NB4 (cell line): ENCODE results near the gene FRMD4B.

ENCODE experiments used
- DNase-seq: peaks from one replicate; pipeline ENCODE4 v3.0.0; 2010; ENCODE audit warnings: low read depth
- H3K4me3 ChIP-seq: one replicate; pipeline ENCODE4 v1.5.1; 2011; ENCODE audit warnings: mild to moderate bottlenecking, low read depth, low read length, moderate library complexity
- MYC ChIP-seq: IDR thresholded peaks from 2 replicates; pipeline ENCODE4 v1.6.1; 2011; ENCODE audit warnings: low read depth, low read length
- POLR2A ChIP-seq: IDR thresholded peaks from 2 replicates; pipeline ENCODE4 v1.6.1; 2011; ENCODE audit warnings: mild to moderate bottlenecking; ENCODE audit not compliant: insufficient read length; ENCODE audit errors: extremely low read depth
- TF ChIP-seq, protein P1 (sequence below): IDR thresholded peaks from 2 replicates; pipeline ENCODE4 v1.6.1; 2011; ENCODE audit warnings: low read depth, low read length
- TF ChIP-seq, protein P2 (sequence below): IDR thresholded peaks from one replicate; pipeline ENCODE4 v1.5.1; 2012; ENCODE audit warnings: low read depth, low read length

FRMD4B gene

GRCh38 chr3:69219101-69219708 is 166.7 kb downstream of the FRMD4B start:
- TF ChIP-seq MYC = no peak
- TF ChIP-seq, protein P1, sequence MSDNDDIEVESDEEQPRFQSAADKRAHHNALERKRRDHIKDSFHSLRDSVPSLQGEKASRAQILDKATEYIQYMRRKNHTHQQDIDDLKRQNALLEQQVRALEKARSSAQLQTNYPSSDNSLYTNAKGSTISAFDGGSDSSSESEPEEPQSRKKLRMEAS = no peak
- TF ChIP-seq POLR2A = no peak
- TF ChIP-seq, protein P2, sequence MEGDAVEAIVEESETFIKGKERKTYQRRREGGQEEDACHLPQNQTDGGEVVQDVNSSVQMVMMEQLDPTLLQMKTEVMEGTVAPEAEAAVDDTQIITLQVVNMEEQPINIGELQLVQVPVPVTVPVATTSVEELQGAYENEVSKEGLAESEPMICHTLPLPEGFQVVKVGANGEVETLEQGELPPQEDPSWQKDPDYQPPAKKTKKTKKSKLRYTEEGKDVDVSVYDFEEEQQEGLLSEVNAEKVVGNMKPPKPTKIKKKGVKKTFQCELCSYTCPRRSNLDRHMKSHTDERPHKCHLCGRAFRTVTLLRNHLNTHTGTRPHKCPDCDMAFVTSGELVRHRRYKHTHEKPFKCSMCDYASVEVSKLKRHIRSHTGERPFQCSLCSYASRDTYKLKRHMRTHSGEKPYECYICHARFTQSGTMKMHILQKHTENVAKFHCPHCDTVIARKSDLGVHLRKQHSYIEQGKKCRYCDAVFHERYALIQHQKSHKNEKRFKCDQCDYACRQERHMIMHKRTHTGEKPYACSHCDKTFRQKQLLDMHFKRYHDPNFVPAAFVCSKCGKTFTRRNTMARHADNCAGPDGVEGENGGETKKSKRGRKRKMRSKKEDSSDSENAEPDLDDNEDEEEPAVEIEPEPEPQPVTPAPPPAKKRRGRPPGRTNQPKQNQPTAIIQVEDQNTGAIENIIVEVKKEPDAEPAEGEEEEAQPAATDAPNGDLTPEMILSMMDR = no peak
- no peak overlapping the region for H3K4me3 ChIP-seq
- DNase-seq = no peak

GRCh38 chr3:69218079-69218478 is 167.8 kb downstream of the FRMD4B start:
- TF ChIP-seq, protein P2 = no peak
- TF ChIP-seq, protein P1 = no peak
- TF ChIP-seq POLR2A (no peak), MYC (no peak)
- H3K4me3 ChIP-seq = no peak overlapping the region
- DNase-seq = no peak

DNA sequence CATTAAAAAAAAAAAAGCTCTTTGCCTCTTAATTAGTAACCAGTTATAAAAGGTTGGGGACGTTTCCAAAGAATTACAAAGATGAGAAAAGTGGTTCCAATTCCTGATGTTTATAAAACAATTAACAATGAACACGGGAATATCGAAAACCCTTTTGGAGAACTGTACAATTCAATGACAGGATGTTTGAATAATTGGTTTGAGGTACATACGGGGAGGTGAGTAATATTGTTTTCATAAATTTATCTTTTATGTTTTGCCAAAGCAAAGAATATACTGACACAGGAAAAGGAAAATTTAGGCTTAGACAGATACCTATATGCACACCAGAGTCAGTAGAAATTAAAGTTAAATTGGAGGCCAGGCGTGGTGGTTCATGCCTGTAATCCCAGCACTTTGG is 168.9 kb downstream of the FRMD4B start:
- H3K4me3 ChIP-seq = no peak overlapping the region

DNA sequence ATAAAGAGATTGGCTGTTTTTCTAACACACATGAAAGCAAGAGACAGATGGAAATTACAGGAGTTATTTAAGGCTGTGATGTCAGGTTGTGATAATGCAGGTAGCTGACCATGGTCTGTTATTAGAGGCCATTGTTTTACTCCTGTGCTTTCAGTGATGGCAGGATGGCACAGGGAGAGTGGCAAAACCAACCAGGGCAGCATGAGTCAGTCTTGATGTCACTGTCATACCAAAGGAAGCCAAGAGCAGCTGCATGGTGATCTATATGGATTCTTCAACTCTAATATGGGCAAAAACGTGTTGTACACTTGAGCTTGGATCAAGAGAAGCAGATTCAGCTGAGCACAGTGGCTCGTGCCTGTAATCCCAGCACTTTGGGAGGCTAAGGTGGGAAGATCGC is 171.6 kb downstream of the FRMD4B start:
- H3K4me3 ChIP-seq = no peak overlapping the region
- DNase-seq = no peak
- TF ChIP-seq, protein P2 = no peak
- TF ChIP-seq POLR2A (no peak), MYC (no peak)
- TF ChIP-seq, protein P1 = no peak

More for the DNA sequence above, 168.9 kb downstream of the FRMD4B start:
- DNase-seq = no peak
- TF ChIP-seq POLR2A (no peak), MYC (no peak)
- TF ChIP-seq, protein P1 = no peak

DNA sequence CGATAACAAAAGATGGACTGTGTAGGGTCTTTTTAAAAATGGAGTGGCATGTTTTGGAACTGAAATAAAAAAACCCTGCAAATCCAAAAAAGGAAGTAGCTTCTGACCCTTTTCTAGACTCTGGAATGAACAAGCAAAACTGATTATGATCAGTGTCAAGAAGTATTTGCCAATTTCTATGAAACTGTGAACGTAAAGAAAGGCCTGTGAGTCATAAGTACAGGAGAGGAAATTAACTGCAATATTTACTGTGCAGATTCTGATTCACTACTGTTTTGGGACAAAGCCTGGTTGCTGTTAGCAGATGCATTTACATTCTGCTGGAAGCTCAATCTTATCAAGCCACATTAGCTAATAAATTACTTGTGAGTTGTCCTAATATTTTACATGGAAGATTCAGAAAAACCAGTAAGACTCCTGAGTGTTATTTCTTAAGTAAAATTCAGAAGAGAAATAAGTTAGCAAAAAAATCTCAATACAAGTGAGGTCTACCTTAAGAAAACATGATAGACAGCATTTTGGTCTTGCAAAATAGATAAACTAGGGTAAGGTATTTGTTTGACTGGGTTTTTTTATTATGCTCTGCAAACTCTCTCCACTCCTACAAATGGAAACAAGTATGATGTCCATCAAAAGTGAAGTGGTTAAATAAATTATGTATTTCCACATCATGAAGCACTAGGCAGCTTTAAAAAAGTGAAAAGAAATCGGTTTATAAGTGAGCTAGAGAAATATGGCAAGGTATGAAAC is 173.3 kb downstream of the FRMD4B start:
- no peak overlapping the region for H3K4me3 ChIP-seq
- peak; percentile 80 for DNase-seq
- TF ChIP-seq MYC (no peak), POLR2A (no peak)
- TF ChIP-seq, protein P2 = no peak
- TF ChIP-seq, protein P1 = no peak

DNA sequence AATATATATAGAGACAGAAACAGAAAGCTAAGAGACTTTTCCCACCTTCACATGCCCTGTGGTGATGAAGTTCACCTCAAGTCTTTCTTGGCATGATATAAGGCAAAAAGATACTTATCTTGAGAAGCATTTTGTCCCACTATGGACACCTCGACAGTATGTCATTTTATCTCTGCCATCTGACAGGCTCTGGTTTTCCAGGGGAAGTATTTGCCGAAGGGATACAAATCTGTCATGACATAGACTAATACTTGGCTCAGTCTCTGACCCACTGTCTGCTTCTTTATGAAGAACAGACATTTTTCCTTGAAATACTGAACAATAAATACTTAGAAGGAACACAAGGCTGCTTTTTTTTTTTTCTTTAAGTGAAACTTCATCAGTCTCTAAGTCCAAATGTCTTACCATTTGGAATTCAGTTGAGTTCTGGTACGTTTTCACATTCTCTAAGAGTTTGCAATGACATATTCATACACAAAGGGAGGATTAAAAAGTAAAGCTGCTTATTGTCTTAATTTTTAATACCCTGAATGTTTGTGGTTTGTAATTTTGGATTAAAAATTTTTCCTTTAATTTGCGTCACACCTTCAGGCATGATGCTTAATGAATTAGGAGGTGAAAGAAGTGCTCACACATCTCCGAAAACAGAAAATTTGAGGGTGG is 175.7 kb downstream of the FRMD4B start:
- DNase-seq = no peak
- H3K4me3 ChIP-seq = no peak overlapping the region
- TF ChIP-seq, protein P1 = no peak
- TF ChIP-seq MYC (no peak), POLR2A (no peak)
- TF ChIP-seq, protein P2 = no peak
